HK-2 (cell line): ENCODE data around the gene SMIM3.
"Not testable (repeated sequence)": the region's sequence is repeated elsewhere in the genome, so short reads cannot be mapped to it uniquely, and the experiment has no call there.

Experiments used
- DNase-seq: peaks from one replicate; pipeline ENCODE4 v3.0.0-alpha.2; 2018; ENCODE audit not compliant: unreplicated experiment

SMIM3 gene

GRCh38 chr5:150793423-150793888 lies 14.9 kb downstream of the SMIM3 start:
- not testable (repeated sequence) for DNase-seq

DNA sequence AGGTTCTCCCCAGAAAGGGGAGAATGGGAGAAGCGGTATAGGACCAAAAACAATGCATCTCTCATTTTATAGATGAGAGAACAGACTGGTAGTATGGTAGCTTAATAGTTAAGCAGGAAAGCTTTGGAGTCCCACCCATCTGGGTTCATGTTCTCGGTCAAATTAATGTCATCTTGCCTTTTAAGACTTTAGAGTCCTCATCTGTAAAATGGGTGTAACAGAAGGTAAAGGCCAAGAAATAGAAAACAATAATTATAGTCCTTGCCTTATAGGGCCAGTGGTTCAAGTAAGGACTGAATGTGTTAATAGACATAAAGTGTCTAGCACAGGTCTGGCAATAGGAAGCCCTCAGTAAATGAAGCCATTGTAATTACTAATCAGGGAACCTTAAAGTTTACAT lies 16.4 kb downstream of the SMIM3 start:
- DNase-seq, result no peak

DNA sequence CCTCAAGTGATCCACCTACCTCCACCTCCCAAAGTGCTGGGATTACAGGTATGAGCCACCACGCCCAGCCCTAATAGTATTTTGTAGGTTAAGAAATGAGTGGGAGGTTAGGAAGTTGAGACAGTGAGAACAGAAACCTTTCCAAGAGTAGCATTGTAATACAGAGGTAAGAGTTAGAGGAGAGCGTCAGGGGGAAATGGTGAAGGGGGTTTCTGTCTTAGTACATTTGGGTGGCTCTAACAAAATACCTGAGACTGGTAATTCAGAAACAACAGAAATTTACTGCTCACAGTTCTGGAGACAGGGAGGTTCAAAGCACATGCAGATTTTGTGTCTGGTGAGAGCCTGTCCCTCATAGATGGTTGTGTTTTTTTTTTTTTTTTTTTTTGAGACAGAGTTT lies 18.8 kb downstream of the SMIM3 start:
- DNase-seq, result no peak

- DNase-seq, result no peak
Measured at GRCh38 chr5:150801117-150801927, 22.8 kb downstream of the SMIM3 start.

DNA sequence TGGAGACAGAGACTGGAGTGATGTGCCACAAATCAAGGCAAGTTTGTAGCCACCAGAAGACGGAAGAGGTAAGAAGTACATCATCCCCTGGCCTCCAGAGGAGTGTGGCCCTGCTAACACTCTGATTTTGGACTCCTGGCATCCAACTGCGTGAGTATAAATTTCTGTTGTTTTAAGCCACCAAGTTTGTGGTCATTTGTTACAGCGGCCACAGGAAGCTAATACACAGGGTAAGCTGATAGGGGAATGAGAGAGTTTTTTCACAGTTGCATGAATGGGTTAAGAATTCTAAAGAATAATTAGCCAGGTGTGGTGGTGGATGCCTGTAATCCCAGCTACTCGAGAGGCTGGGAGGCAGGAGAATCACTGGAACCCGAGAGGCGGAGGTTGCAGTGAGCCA lies 25.8 kb downstream of the SMIM3 start:
- DNase-seq, result no peak

DNA sequence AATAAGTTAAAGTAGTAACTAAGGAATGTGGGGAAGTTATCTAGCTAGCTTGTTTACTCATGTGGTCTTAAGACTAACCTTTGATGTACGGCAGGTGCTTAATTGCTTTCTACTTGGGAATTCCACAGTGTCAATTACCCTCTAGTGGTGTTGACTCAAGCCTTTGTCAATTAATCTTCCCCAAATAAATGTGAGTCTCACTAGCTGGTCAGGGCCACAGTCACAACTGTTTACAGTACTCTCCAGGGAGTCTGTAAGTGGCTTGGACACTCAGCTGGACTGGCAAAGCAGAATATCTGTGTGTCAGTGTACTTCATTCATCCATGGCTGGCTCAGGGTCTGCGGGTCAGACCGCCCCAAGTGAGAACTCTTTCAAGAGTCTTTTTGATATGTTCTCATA lies 30.8 kb downstream of the SMIM3 start:
- no peak for DNase-seq

GRCh38 chr5:150815010-150815409 lies 36.5 kb downstream of the SMIM3 start:
- no peak for DNase-seq

DNA sequence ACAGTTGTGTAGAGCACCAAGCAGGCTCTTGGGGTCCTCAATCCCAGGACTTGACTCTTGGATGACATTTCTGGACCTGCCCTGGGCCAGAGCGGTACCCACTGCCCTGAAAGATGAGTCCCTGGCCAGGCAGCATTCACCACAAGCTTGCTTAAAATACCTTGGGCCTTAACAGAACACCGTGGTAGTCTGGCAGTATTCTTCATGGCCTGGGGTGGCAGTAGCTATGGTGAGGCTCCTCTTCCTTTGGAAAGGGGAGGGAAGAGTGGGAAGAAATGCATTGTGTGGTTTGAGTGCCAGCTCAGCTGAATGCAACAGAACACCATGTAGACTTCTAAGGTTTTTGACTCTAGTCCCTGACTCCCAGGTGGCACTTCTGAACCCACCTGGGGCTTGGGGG lies 38.4 kb downstream of the SMIM3 start:
- DNase-seq, result no peak

- no peak for DNase-seq
Measured at GRCh38 chr5:150829744-150830143, 51.2 kb downstream of the SMIM3 start.

DNA sequence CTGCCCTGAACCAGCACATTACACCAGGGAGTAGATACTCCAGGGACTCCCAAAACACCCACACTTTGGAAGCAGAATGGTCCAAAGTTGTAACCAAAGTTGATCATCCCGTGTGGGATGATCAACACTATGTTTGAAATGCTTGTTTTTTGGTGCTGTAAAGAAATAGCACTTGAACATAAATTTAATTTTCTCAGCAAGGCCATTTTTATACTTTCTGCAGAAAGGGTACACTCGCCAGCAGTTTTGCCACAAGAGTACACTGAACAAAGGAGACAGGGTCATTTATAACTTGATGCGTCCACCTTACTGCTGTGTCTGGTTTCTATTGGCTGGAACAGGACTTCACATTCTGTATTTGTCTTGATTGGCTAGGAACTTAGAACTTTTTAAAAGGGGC lies 53.3 kb downstream of the SMIM3 start:
- not testable (repeated sequence) for DNase-seq

- no peak for DNase-seq
Measured at GRCh38 chr5:150836064-150836463, 57.5 kb downstream of the SMIM3 start.

DNA sequence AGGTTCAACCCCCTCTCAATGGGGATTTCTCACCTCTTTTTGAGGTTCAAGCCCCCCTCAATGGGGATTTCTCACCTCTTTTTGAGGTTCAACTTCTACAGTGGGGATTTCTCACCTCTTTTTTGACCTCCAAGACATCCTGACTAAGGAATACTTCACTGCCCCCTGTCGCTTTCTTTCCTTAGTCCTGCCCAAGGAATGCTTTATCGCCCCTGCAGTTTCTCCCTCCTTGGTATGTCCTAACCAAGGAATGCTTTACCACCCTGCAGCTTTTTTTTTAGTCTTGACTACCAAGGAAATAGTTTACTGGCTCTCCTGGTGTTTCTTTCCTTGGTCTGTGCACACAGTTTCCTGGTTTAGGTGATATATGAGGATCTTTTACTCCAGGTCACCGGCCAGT lies 58.1 kb downstream of the SMIM3 start:
- DNase-seq, result no peak

- DNase-seq, result not testable (repeated sequence)
Measured at GRCh38 chr5:150845185-150845859, 66.8 kb downstream of the SMIM3 start.

GRCh38 chr5:150846308-150846653 lies 67.7 kb downstream of the SMIM3 start, which contains the start of gene IRGM:
Gene IRGM, plus strand, starts transcription at chr5:150846521. Its CDS starts 1,603 bp downstream, at chr5:150848124.
- not testable (repeated sequence) for DNase-seq
